Measurements from ENCODE around the gene APP. TPM values are rescaled to one million over a fixed set of nuclear protein-coding genes. Genes with fewer than 3 reads are reported as not detected.
"Not testable (repeated sequence)": the region's sequence is repeated elsewhere in the genome, so short reads cannot be mapped to it uniquely, and the experiment has no call there.

The APP gene
- polyA plus RNA-seq, 1 experiment, result 964 TPM

DNA sequence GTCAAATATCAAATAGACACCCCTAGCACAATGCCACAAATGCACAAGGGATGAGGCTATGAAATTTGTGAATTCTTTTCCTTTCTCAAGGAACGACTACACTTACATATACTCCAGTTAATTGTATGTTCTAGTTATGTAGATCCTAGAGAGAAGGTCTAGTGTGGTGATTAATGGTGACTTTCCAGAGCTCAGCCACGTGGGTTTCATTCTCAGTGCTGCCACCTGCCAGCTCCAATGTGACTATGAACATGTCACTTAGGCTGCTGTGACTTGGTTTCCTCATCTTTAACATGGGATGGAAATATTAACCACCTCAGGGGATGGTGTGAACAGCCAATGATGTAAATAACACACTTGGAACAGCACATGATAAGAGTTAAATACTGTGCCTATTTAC is 138.3 kb downstream of the APP start:
- Histone ChIP-seq H3K36me3 (ENCODE audit: control insufficient read depth, insufficient read depth, low read length) (no peaks in the 10 kb centered on the region; the same call in none of the 2 replicates), H3K27me3 (ENCODE audit: control insufficient read depth, insufficient read depth, low read length) (no peaks in the 10 kb centered on the region), H3K4me3 (ENCODE audit: low read depth, low read length) (no peak overlapping the region)
- POLR2A ChIA-PET, result no interaction called here
- no peak for DNase-seq (ENCODE audit: low read depth)
- CTCF ChIA-PET, result interaction anchor here (1.1 kb wide), 1 partner anchor 9 kb away, joined by 3 read pairs; no protein-coding TSS in a partner anchor
- TF ChIP-seq, protein P1, sequence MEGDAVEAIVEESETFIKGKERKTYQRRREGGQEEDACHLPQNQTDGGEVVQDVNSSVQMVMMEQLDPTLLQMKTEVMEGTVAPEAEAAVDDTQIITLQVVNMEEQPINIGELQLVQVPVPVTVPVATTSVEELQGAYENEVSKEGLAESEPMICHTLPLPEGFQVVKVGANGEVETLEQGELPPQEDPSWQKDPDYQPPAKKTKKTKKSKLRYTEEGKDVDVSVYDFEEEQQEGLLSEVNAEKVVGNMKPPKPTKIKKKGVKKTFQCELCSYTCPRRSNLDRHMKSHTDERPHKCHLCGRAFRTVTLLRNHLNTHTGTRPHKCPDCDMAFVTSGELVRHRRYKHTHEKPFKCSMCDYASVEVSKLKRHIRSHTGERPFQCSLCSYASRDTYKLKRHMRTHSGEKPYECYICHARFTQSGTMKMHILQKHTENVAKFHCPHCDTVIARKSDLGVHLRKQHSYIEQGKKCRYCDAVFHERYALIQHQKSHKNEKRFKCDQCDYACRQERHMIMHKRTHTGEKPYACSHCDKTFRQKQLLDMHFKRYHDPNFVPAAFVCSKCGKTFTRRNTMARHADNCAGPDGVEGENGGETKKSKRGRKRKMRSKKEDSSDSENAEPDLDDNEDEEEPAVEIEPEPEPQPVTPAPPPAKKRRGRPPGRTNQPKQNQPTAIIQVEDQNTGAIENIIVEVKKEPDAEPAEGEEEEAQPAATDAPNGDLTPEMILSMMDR (IDR thresholded peaks at IDR 0.05; ENCODE audit: insufficient read depth, low read depth, low read length), result no peak

DNA sequence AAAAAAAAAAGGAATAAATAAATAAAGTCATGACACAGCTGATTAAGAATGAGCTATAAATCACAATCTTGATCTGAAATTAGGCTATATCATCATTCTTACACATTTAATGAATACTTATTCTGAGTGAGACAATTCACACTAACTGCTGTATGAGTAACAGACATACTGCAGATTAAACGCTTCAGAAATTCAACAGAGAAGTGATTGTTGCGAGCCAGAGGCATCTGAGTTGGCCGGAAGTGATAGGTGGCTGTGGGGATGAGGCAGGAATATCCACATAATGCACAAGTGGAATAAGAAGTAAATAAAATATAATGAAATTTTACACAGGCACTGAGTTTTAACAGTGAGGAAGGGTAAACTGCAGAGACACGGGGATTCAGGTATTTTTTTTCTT is 142.4 kb downstream of the APP start:
- POLR2A ChIA-PET, result no interaction called here

DNA sequence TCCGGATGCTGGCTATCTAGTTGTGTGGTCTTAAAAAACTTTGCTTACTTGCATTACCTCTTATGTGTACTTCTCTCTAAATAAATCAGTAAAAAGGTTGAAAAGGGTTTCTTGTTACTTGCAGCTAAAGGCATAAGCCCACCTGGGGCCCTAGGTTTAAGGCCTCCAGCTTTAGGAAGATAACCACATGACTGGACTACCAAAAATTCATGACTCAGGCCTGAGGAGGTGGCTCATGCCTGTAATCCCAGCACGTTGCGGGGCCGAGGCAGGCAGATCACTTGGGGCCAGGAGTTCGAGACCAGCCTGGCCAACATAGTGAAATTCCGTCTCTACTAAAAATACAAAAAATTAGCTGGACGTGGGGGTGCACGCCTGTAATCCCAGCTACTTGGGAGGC is 142.9 kb downstream of the APP start:
- Histone ChIP-seq H3K4me3 (ENCODE audit: low read depth, low read length) (no peak overlapping the region), H3K36me3 (ENCODE audit: control insufficient read depth, insufficient read depth, low read length) (no peaks in the 10 kb centered on the region; the same call in 1 of the 2 replicates), H3K27me3 (ENCODE audit: control insufficient read depth, insufficient read depth, low read length) (no peaks in the 10 kb centered on the region)
- TF ChIP-seq, protein P1 (IDR thresholded peaks at IDR 0.05; ENCODE audit: insufficient read depth, low read depth, low read length), result no peak
- DNase-seq (ENCODE audit: low read depth), result no peak
- POLR2A ChIA-PET, result no interaction called here
- CTCF ChIA-PET, result no interaction called here

More for the DNA sequence above, 142.4 kb downstream of the APP start:
- H3K36me3 ChIP-seq (ENCODE audit: control insufficient read depth, insufficient read depth, low read length), result no peaks in the 10 kb centered on the region; the same call in none of the 2 replicates
- CTCF ChIA-PET, result no interaction called here
- no peak for DNase-seq (ENCODE audit: low read depth)
- TF ChIP-seq, protein P1 (IDR thresholded peaks at IDR 0.05; ENCODE audit: insufficient read depth, low read depth, low read length), result no peak
- H3K27me3 ChIP-seq (ENCODE audit: control insufficient read depth, insufficient read depth, low read length), result no peaks in the 10 kb centered on the region
- no peak overlapping the region for H3K4me3 ChIP-seq (ENCODE audit: low read depth, low read length)

DNA sequence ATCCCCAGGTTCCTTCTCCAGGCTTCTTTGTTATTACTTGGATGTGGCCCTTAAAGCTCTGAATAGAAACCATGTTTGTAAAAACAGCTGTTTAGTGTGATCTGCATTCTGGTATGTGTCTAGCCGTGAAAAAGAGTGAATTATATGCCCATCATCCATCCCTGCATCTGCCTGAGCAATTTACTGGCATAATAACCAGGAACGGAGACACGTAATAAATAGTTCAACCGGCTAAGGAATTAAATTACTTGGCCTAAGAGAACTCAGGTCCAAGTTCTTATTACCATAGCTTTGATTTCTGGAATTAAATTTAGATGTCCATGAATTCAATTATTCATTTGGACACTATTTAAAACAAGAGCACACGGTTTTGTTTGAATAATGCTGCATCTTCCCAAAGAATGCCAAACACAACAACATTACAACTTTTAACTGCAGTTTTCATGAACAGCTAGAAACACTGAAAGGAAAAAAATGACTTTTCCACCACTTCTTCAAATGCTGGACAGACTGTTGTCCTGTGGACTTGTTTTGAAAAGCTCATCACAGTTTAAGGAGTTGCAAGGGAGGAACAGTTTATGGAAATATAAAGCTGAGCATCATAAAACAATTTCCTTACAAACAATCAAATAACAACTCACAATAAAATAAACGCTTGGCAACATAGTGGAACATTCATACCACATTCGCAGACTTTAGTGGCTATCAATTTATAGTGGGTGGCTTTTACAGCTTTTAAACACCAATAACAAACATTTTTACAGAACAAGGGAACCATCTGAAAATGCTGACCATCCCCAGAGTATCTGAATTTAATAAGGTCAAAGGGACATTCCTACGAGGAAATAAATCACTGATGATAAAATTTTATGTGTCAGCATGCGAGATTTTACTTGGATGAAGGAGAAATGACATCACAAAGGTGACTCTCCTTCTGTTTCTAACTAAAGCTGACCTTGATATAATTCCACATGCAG is 144.7 kb downstream of the APP start:
- ChIA-PET POLR2A (interaction anchor here (0.6 kb wide), 1 partner anchor 40 kb away, joined by 3 read pairs; no protein-coding TSS in a partner anchor), CTCF (interaction anchor here (1.7 kb wide), 1 partner anchor 65 kb away, joined by 3 read pairs; no protein-coding TSS in a partner anchor)
- no peak for DNase-seq (ENCODE audit: low read depth)
- TF ChIP-seq, protein P1 (IDR thresholded peaks at IDR 0.05; ENCODE audit: insufficient read depth, low read depth, low read length), result no peak
- Histone ChIP-seq H3K4me3 (ENCODE audit: low read depth, low read length) (no peak overlapping the region), H3K36me3 (ENCODE audit: control insufficient read depth, insufficient read depth, low read length) (peaks cover 2% of the 10 kb centered on the region), H3K27me3 (ENCODE audit: control insufficient read depth, insufficient read depth, low read length) (no peaks in the 10 kb centered on the region)

DNA sequence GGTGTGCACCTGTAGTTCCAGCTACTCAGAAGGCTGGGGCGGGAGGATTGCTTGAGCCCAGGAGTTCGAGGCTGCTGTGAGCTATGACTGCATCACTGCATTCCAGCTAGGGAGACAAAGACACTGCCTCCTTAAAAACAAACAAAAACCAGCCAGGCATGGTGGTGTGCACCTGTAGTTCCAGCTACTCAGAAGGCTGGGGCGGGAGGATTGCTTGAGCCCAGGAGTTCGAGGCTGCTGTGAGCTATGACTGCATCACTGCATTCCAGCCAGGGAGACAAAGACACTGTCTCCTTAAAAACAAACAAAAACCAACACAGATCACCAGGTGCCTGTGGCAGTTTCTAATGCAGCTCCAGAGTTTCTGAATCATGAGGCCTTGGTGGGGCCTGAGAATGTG is 147.2 kb downstream of the APP start:
- POLR2A ChIA-PET, result interaction anchor here (0.7 kb wide), 1 partner anchor 49 kb away, joined by 12 read pairs; no protein-coding TSS in a partner anchor
- H3K4me3 ChIP-seq (ENCODE audit: low read depth, low read length); H3K36me3 ChIP-seq (ENCODE audit: control insufficient read depth, insufficient read depth, low read length); H3K27me3 ChIP-seq (ENCODE audit: control insufficient read depth, insufficient read depth, low read length); CTCF ChIA-PET; DNase-seq (ENCODE audit: low read depth): not testable (repeated sequence)

- POLR2A ChIA-PET; CTCF ChIA-PET; H3K36me3 ChIP-seq (ENCODE audit: control insufficient read depth, insufficient read depth, low read length); DNase-seq (ENCODE audit: low read depth); H3K4me3 ChIP-seq (ENCODE audit: low read depth, low read length); H3K27me3 ChIP-seq (ENCODE audit: control insufficient read depth, insufficient read depth, low read length): not testable (repeated sequence)
These were observed 147.8 kb downstream of the APP start for GRCh38 chr21:26022598-26023337.

All from BJ (cell line).